ENCODE measurements around the gene NPLOC4. TPM values are rescaled to one million over a fixed set of nuclear protein-coding genes. Genes with fewer than 3 reads are reported as not detected.
A peak's percentile ranks its signal among the peaks of the same experiment; 100 is the strongest.

Gene NPLOC4
- total and polyA plus RNA-seq, 2 of the 13 experiments (the other 11 are each of a cell fraction or from before 2014, with no cell fraction given), result 57.0 to 97.0 TPM

- Histone ChIP-seq H3K4me1 (ENCODE audit: insufficient read depth, low read length) (peaks cover 27% of the 10 kb centered on the region), H2AFZ (ENCODE audit: low read length) (no peak overlapping the region), H3K79me2 (ENCODE audit: insufficient read depth, low read length) (peaks cover 30% of the 10 kb centered on the region), H3K27ac (ENCODE audit: extremely low read length, insufficient read depth, low read length) (peak overlapping the region; percentile 12), H3K9ac (ENCODE audit: insufficient read depth, low read depth, low read length) (peak overlapping the region; percentile 42), H3K9me3 (ENCODE audit: low read length) (no peaks in the 10 kb centered on the region), H3K4me3 (replicated peaks in 1 of 3; ENCODE audit: insufficient read depth in 1 of 3, low read depth in 2 of 3, low read length in 3 of 3) (peak overlapping the region; percentile 52 to 86 (median 62)), H4K20me1 (ENCODE audit: insufficient read depth, low read length) (no peaks in the 10 kb centered on the region), H3K4me2 (ENCODE audit: low read depth, low read length) (peak overlapping the region; percentile 76), H3K36me3 (replicated peaks in 1 of 2; ENCODE audit: control insufficient read depth in 1 of 2, insufficient read depth in 2 of 2, low read length in 2 of 2) (peaks cover 25 to 41% of the 10 kb centered on the region in 2 experiments), H3K27me3 (ENCODE audit: control insufficient read depth in 1 of 2, insufficient read depth in 2 of 2, low read length in 2 of 2) (no peaks in the 10 kb centered on the region; a peak in 1 of 5 replicates)
- intact Hi-C loops (cut with micrococcal nuclease; ENCODE audit: unreplicated experiment) (loop anchor here (2.0 to 5.0 kb wide), 2 partner anchors 31 to 35 kb away; partner anchors contain the start of genes MRPL12, NPLOC4 and TSPAN10), in situ Hi-C loops (cut with HindIII; ENCODE audit: extremely low pct_ligation_motif_present, low pct_unique_long_range_greater_than_20kb) (no loop called here)
- ChIA-PET POLR2A (interaction anchor here (0.6 to 6.3 kb wide), 7 partner anchors 9 to 46 kb away, joined by 4 to 68 read pairs (median 15); partner anchors contain the start of genes ARL16, HGS, MRPL12 and NPLOC4), CTCF (ENCODE audit: low intra/inter-chr PET ratio, low total read pairs) (no interaction called here)
- ATAC-seq (no peak), FAIRE-seq (no peak), DNase-seq (ENCODE audit: low spot score) (no peak)
- BruUV-seq (replicated peaks), result no TSS peak
- 89% methylated on average over 18 of the region's 18 CpGs for WGBS (ENCODE audit: low lambda C conversion rate)
- TF ChIP-seq, protein P1, sequence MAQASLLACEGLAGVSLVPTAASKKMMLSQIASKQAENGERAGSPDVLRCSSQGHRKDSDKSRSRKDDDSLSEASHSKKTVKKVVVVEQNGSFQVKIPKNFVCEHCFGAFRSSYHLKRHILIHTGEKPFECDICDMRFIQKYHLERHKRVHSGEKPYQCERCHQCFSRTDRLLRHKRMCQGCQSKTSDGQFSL (CRISPR knock-in tag; IDR thresholded peaks at IDR 0.05), result 0 out of 2 replicates have a peak, but pooled peaks have one; percentile 7
- TF ChIP-seq ARNT2 (CRISPR knock-in tag; IDR thresholded peaks at IDR 0.05; ENCODE audit: low read depth) (0 out of 2 replicates have a peak, but pooled peaks have one; percentile 37), CCDC6 (CRISPR knock-in tag; IDR thresholded peaks at IDR 0.05) (no peak), CTCF (CRISPR knock-in tag; IDR thresholded peaks at IDR 0.05) (peak; percentile 64), MTF1 (CRISPR knock-in tag; IDR thresholded peaks at IDR 0.05) (no peak), NFKBIZ (CRISPR knock-in tag; IDR thresholded peaks at IDR 0.05) (no peak), PBX2 (CRISPR knock-in tag; IDR thresholded peaks at IDR 0.05) (no peak), ZFP36L2 (CRISPR knock-in tag; IDR thresholded peaks at IDR 0.05) (no peak), ASH2L (IDR thresholded peaks at IDR 0.05; ENCODE audit: insufficient read length, low read depth, low read length) (no peak), AFF4 (CRISPR knock-in tag; IDR thresholded peaks at IDR 0.05) (no peak), NFATC3 (CRISPR knock-in tag; IDR thresholded peaks at IDR 0.05) (no peak), PRPF4 (IDR thresholded peaks at IDR 0.05; ENCODE audit: low read depth, low read length, poor library complexity, severe bottlenecking) (peak; percentile 42), NFIB (CRISPR knock-in tag; IDR thresholded peaks at IDR 0.05; ENCODE audit: borderline replicate concordance) (no peak), ZNF430 (CRISPR knock-in tag; IDR thresholded peaks at IDR 0.05) (no peak), ZNF747 (CRISPR knock-in tag; IDR thresholded peaks at IDR 0.05; ENCODE audit: borderline replicate concordance) (no peak), NCOA2 (CRISPR knock-in tag; IDR thresholded peaks at IDR 0.05) (no peak), TCF7L2 (IDR thresholded peaks at IDR 0.05; ENCODE audit: low read depth, low read length) (no peak), ZNF17 (CRISPR knock-in tag; IDR thresholded peaks at IDR 0.05) (no peak), MED8 (CRISPR knock-in tag; IDR thresholded peaks at IDR 0.05; ENCODE audit: insufficient replicate concordance) (no peak)
Observed at GRCh38 chr17:81667754-81668153, 30.8 kb upstream of the NPLOC4 start.

All from HepG2 (cell line).